D341Med (cell line): ENCODE results near the gene NAT8L.

Source experiments
- DNase-seq: peaks from one replicate; pipeline ENCODE4 v3.0.0; 2012; ENCODE audit warnings: low spot score

Gene NAT8L

GRCh38 chr4:2094545-2094944 lies 35.4 kb downstream of the NAT8L start:
- DNase-seq: no peak

GRCh38 chr4:2095236-2096072 lies 36.3 kb downstream of the NAT8L start:
- DNase-seq: no peak

- no peak for DNase-seq
These were observed 37.0 kb downstream of the NAT8L start for GRCh38 chr4:2096073-2096609.

- DNase-seq: no peak
These were observed 42.4 kb downstream of the NAT8L start for GRCh38 chr4:2101346-2102044.

- no peak for DNase-seq
These were observed 43.1 kb downstream of the NAT8L start for GRCh38 chr4:2102045-2102883.

GRCh38 chr4:2103127-2103842 lies 44.2 kb downstream of the NAT8L start:
- no peak for DNase-seq

- no peak for DNase-seq
These were observed 44.9 kb downstream of the NAT8L start for GRCh38 chr4:2103843-2104547.

- no peak for DNase-seq
These were observed 45.6 kb downstream of the NAT8L start for GRCh38 chr4:2104556-2105345.

- no peak for DNase-seq
These were observed 46.4 kb downstream of the NAT8L start for GRCh38 chr4:2105559-2105958.

- no peak for DNase-seq
These were observed 57.7 kb downstream of the NAT8L start for GRCh38 chr4:2116687-2117400.
